HG03378 (cell line): ENCODE measurements around the gene TXLNG.
"Not testable (repeated sequence)": the region's sequence is repeated elsewhere in the genome, so short reads cannot be mapped to it uniquely, and the experiment has no call there.

Experiments used
- ATAC-seq: cut with Tn5 transposase; IDR thresholded peaks from one replicate; pipeline ENCODE4 v1.9.1; 2021; ENCODE audit warnings: mild to moderate bottlenecking, moderate library complexity; ENCODE audit not compliant: unreplicated experiment

TXLNG gene

GRCh38 chrX:16784440-16784839 is 1.8 kb upstream of the TXLNG start:
- ATAC-seq = not testable (repeated sequence)

DNA sequence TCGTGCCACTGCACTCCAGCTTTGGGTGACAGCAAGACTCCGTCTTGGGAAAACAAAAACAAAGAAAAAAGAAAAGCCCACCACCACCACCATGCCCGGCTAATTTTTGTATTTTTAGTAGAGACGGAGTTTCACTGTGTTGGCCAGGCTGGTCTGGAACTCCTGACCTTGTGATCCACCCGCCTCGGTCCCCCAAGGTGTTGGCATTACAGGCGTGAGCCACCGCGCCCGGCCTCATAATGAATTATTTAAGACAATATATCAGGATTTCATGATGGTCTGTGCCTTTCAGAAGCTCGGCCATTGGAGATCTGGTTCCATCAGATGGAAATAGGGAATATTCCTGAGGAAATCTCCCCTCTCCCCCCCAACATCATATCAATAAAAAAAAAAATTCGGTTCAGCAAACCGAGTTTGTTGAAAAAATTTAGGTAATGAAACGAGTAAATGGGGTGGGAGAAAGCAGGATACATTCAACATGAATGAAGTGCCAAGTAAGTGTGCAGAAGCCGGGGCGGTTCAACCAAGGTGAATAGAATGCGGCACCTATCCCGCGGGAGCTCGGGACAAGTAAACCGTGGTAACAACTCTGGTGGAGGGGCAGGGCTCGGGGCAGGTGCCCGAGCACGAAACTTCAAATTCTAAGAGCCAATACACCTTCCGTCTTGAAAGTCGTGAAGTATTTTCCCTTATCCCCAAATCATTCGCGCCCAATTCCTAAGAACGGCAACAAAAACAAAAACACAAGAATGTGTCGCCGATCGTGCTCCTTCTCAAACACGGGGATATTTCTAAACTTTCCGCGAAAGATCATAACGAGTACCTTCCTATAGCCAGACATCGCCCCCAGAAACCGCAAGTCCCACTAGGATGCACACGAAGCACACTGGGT is 773 bp upstream of the TXLNG start:
- no peak for ATAC-seq

DNA sequence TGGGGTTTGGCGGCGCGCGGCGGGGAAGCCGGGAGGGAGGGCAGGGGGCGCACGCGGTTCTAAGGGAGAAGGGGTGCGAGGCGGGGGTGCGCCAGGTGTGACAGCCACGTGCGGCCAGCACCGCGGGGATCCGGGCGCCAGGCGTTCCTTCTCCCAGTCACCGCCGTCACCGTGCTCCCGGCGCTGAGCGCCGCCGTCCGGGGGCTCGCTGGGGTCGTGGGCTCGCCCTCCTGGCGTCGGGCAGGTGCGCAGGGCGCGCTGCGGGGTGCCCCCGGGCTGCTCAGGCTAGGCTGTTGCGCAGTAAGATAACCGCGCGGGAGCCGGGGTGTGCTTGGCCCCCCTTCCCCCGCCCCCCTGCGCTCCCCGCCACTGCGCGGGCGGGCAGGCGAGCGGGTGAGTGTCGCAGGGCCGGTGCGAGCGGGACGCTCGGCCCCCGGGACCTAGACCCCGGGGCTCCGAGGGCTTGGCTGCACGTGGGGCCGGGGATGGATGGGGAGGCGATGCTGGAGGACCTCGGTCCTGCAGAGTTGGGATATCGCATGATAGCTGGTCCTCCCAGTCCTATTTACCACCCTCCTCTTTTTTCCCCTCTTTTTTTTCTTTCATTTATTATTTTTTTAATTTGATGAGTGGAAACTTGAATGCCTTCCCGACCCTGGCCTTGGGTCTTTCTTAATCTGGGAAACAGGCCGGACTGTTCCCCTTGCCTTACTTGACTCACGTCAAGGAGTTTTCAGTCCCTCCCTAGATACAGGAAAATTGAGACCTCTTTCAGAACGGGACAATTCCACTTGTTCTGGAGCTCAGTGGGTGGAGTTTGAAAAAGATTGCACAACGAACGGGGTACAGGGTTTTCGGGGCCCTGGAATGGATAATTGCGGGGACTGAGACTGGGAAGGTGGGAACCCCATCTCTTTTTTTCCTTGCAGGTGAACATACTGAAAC is 797 bp downstream of the TXLNG start:
- no peak for ATAC-seq

DNA sequence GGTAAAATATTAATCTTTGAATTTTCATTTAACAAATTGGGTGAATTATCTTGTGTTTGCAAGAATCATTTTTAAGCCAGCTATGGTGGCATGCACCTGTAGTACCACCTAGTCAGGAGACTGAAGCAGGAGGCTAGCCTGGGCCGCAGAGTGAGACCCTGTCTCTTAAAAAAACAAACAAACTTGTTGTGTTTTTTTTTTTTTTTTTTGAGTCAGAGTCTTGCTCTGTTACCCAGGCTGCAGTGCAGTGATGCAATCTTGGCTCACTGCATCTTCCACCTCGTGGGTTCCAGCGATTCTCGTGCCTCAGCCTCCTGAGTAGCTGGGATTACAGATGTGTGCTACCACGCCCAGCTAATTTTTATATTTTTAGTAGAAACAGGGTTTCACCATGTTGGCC is 2.2 kb downstream of the TXLNG start:
- ATAC-seq = no peak

GRCh38 chrX:16796298-16796697 is 10.0 kb downstream of the TXLNG start:
- ATAC-seq = no peak

GRCh38 chrX:16797358-16797757 is 11.1 kb downstream of the TXLNG start:
- ATAC-seq = no peak

GRCh38 chrX:16797841-16798240 is 11.6 kb downstream of the TXLNG start:
- no peak for ATAC-seq

- ATAC-seq = peak; percentile 81
Measured at GRCh38 chrX:16804923-16805464, 18.7 kb downstream of the TXLNG start.

DNA sequence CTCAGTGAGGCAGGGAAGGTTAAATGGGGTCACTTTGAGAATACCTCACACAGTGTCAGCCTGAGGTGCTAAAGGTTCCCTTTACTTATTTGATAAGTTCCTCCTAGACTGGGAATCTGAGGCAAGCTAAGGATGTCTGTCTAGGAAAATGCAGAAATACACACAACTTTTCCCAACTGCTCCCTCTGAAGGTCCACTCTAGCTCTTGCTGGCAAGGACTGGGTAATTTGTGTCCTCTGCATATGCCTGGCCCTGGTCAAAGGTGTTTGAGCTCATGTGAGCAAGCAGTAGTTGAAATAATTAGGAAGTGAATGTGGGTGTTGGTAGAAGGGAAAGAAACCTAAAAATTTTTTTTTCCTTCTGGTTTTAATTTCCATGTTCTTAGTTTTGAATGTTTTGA is 21.3 kb downstream of the TXLNG start:
- ATAC-seq = no peak

GRCh38 chrX:16807976-16808542 is 21.8 kb downstream of the TXLNG start:
- no peak for ATAC-seq

- ATAC-seq = no peak
Measured at GRCh38 chrX:16814597-16814996, 28.3 kb downstream of the TXLNG start.

DNA sequence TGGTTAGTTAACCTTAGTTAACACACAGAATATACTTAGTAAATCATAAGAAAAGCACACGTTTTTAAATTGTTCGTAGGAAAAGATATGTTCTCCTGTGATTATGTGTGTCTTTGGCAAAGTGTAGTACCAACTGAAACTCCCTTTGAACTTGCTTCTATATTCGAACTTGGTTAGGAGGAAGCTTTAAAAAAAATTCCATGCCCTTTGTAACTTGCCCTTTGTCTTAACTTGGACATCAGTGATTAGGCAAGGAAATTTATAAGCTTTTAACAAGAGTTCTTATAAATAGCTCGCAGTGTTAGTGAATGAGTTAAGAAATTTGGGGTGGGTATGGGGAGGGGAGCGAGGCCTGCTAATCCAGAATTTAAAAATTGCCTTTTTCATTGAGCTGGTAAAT is 33.4 kb downstream of the TXLNG start:
- ATAC-seq = no peak

- ATAC-seq = no peak
Measured at GRCh38 chrX:16822723-16823122, 36.5 kb downstream of the TXLNG start.

GRCh38 chrX:16825264-16826035 is 39.2 kb downstream of the TXLNG start:
- no peak for ATAC-seq

DNA sequence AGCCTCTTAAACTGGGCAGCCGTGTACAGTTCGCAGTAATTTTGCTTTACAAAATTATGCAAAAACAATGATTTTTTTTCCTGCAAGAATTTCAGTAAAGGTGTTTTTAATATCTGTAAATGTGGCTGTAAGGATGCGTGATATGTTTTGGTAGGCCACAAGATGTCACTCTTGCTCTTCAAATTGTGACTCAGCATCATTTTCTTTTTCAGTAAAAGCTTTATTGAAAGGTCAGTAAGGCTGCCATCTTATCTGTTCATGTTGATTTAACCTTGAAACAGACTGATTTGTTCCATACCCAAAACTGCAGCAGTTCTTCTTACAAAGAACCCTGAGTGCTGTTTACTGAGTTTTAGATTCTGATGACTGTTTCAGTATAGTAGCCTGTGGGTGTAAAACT is 39.9 kb downstream of the TXLNG start:
- no peak for ATAC-seq

- no peak for ATAC-seq
Measured at GRCh38 chrX:16827225-16827624, 41.0 kb downstream of the TXLNG start.

DNA sequence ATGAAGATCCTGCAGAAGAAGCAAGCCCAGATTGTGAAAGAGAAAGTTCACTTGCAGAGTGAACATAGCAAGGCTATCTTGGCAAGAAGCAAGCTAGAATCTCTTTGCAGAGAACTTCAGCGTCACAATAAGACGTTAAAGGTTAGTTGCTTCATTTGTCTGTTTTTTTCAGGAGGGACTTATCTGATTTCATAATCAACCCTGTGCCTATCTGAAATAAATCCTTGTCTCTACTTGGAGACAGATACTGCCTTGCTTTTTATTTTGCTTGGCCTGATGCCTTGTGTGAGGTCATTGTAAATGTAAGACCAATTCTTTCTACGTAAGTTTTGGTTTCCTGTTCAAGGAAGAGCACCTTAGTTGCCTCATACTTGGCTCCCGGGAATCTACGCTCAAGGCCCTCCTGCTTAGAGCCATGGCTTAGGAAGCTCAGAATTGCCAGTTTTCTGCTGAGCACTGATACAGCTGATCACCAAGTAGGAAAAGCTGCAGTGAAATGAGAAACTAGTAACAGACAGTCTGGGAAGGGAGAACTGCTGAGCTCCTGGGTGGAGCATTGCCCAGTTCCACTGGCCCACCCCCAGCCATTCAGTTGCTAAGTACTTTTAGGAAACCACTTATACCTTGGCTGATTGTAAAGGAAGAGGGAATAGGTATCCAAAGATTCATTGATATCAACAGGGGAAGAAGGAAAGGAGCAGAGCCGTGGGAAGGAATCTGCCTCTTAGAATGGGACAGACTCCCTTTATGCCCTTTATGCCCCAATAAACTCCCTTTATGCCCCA is 42.0 kb downstream of the TXLNG start:
- no peak for ATAC-seq

- no peak for ATAC-seq
Measured at GRCh38 chrX:16832301-16832700, 46.0 kb downstream of the TXLNG start.

- no peak for ATAC-seq
Measured at GRCh38 chrX:16834806-16835205, 48.5 kb downstream of the TXLNG start.

- ATAC-seq = no peak
Measured at GRCh38 chrX:16836371-16836770, 50.1 kb downstream of the TXLNG start.
